ENCODE results near the gene MTFP1. TPM values are rescaled to one million over a fixed set of nuclear protein-coding genes. Genes with fewer than 3 reads are reported as not detected.
"Not testable (repeated sequence)": the region's sequence is repeated elsewhere in the genome, so short reads cannot be mapped to it uniquely, and the experiment has no call there.

The MTFP1 gene
- total and polyA plus RNA-seq, 4 donors: 6.8 to 20.2 (median 8.8) TPM

- H3K4me3 ChIP-seq (ENCODE audit: low read depth in 1 of 3, low read length in 3 of 3): no peak overlapping the region
- H3K36me3 ChIP-seq (ENCODE audit: control insufficient read depth in 4 of 4, insufficient read depth in 3 of 4, low read depth in 1 of 4, low read length in 3 of 4): peaks cover 1 to 12% (median 7%) of the 10 kb centered on the region in 4 donors
- peak overlapping the region; percentile 45 to 53 for H3K27ac ChIP-seq (ENCODE audit: low read depth in 1 of 2, low read length in 2 of 2)
- peaks cover 13 to 80% (median 69%) of the 10 kb centered on the region in 4 donors for H3K4me1 ChIP-seq (ENCODE audit: control insufficient read depth in 4 of 4, insufficient read depth in 4 of 4, low read length in 3 of 4)
- no peak overlapping the region for H3K9ac ChIP-seq (ENCODE audit: low read depth in 1 of 2, low read length in 2 of 2)
- H3K27me3 ChIP-seq (ENCODE audit: control insufficient read depth in 4 of 4, insufficient read depth in 4 of 4, low read length in 3 of 4): no peaks in the 10 kb centered on the region
- TF ChIP-seq FOXA2 (IDR thresholded peaks at IDR 0.05) (no peak), ATF3 (IDR thresholded peaks at IDR 0.05) (no peak), YY1 (IDR thresholded peaks at IDR 0.05) (no peak), RAD21 (IDR thresholded peaks at IDR 0.05) (no peak), HNF4G (IDR thresholded peaks at IDR 0.05) (no peak), TAF1 (conservative IDR thresholded peaks at IDR 0.05) (no peak), HNF4A (conservative IDR thresholded peaks at IDR 0.05) (no peak), FOXA1 (IDR thresholded peaks at IDR 0.05) (no peak)
- 49% methylated on average over 5 of the region's 5 CpGs for WGBS
- no peaks in the 10 kb centered on the region for H3K9me3 ChIP-seq (ENCODE audit: control insufficient read depth in 4 of 4, low read length in 3 of 4)
- no peak for DNase-seq (ENCODE audit: low spot score)
These were observed 23.4 kb upstream of the MTFP1 start for GRCh38 chr22:30402028-30402765.

- WGBS: 90% methylated on average over 5 of the region's 5 CpGs
- not testable (repeated sequence) for H3K27ac ChIP-seq (ENCODE audit: low read depth in 1 of 2, low read length in 2 of 2); H3K4me3 ChIP-seq (ENCODE audit: low read depth in 1 of 3, low read length in 3 of 3); DNase-seq (ENCODE audit: low spot score); H3K27me3 ChIP-seq (ENCODE audit: control insufficient read depth in 4 of 4, insufficient read depth in 4 of 4, low read length in 3 of 4); H3K9me3 ChIP-seq (ENCODE audit: control insufficient read depth in 4 of 4, low read length in 3 of 4); H3K9ac ChIP-seq (ENCODE audit: low read depth in 1 of 2, low read length in 2 of 2)
- Histone ChIP-seq H3K4me1 (ENCODE audit: control insufficient read depth in 4 of 4, insufficient read depth in 4 of 4, low read length in 3 of 4) (peaks cover 13 to 81% (median 68%) of the 10 kb centered on the region in 4 donors), H3K36me3 (ENCODE audit: control insufficient read depth in 4 of 4, insufficient read depth in 3 of 4, low read depth in 1 of 4, low read length in 3 of 4) (peaks cover 3 to 15% (median 11%) of the 10 kb centered on the region in 4 donors)
These were observed 22.8 kb upstream of the MTFP1 start for GRCh38 chr22:30402766-30403104.

GRCh38 chr22:30404307-30404706, 21.3 kb upstream of the MTFP1 start:
- WGBS: 41% methylated on average over 6 of the region's 6 CpGs
- H3K4me3 ChIP-seq (ENCODE audit: low read depth in 1 of 3, low read length in 3 of 3): no peak overlapping the region

More at GRCh38 chr22:30404307-30404706, 21.3 kb upstream of the MTFP1 start:
- peaks cover 12 to 75% (median 69%) of the 10 kb centered on the region in 4 donors for H3K4me1 ChIP-seq (ENCODE audit: control insufficient read depth in 4 of 4, insufficient read depth in 4 of 4, low read length in 3 of 4)
- H3K36me3 ChIP-seq (ENCODE audit: control insufficient read depth in 4 of 4, insufficient read depth in 3 of 4, low read depth in 1 of 4, low read length in 3 of 4): peaks cover 3 to 29% (median 24%) of the 10 kb centered on the region in 4 donors
- H3K9ac ChIP-seq (ENCODE audit: low read depth in 1 of 2, low read length in 2 of 2): no peak overlapping the region
- DNase-seq (ENCODE audit: low spot score): no peak
- H3K9me3 ChIP-seq (ENCODE audit: control insufficient read depth in 4 of 4, low read length in 3 of 4): no peaks in the 10 kb centered on the region
- H3K27me3 ChIP-seq (ENCODE audit: control insufficient read depth in 4 of 4, insufficient read depth in 4 of 4, low read length in 3 of 4): no peaks in the 10 kb centered on the region
- H3K27ac ChIP-seq (ENCODE audit: low read depth in 1 of 2, low read length in 2 of 2): peak overlapping the region; percentile 63 to 66
- TF ChIP-seq FOXA1 (IDR thresholded peaks at IDR 0.05): peak; percentile 58
- TF ChIP-seq HNF4A (conservative IDR thresholded peaks at IDR 0.05): peak; percentile 98 to 99
- TF ChIP-seq NR2F2 (IDR thresholded peaks at IDR 0.05): peak; percentile 94
- peak; percentile 17 to 50 for TF ChIP-seq RAD21 (IDR thresholded peaks at IDR 0.05)
- TF ChIP-seq GABPA (IDR thresholded peaks at IDR 0.05 in 1 of 2, conservative IDR thresholded peaks at IDR 0.05 in 1 of 2): peak in 1 of 2 donors; percentile 35
- no peak for TF ChIP-seq TAF1 (conservative IDR thresholded peaks at IDR 0.05)
- peak; percentile 93 for TF ChIP-seq HNF4G (IDR thresholded peaks at IDR 0.05)
- TF ChIP-seq YY1 (IDR thresholded peaks at IDR 0.05): peak; percentile 76
- peak; percentile 85 for TF ChIP-seq SP1 (IDR thresholded peaks at IDR 0.05)
- TF ChIP-seq MAX (IDR thresholded peaks at IDR 0.05): peak; percentile 81
- TF ChIP-seq CTCF (IDR thresholded peaks at IDR 0.05; ENCODE audit: low read depth, low read length, missing input control): no peak
- TF ChIP-seq FOXA2 (IDR thresholded peaks at IDR 0.05): peak; percentile 54
- TF ChIP-seq REST (IDR thresholded peaks at IDR 0.05): peak; percentile 64
- TF ChIP-seq RXRA (IDR thresholded peaks at IDR 0.05): peak; percentile 95 to 96
- TF ChIP-seq ATF3 (IDR thresholded peaks at IDR 0.05): peak; percentile 50
- peak in 1 of 2 donors; percentile 26 for TF ChIP-seq EGR1 (IDR thresholded peaks at IDR 0.05; ENCODE audit: low read depth in 2 of 2)
- peak; percentile 51 for TF ChIP-seq ZBTB33 (IDR thresholded peaks at IDR 0.05)
- peak; percentile 51 to 81 for TF ChIP-seq JUND (IDR thresholded peaks at IDR 0.05)

Measured in liver (tissue), 9 donors.